GM10266 (cell line): ENCODE results near the gene GON4L.
"Not testable (repeated sequence)": the region's sequence is repeated elsewhere in the genome, so short reads cannot be mapped to it uniquely, and the experiment has no call there.

Source experiments
- DNase-seq: peaks from one replicate; pipeline ENCODE4 v3.0.0; 2012; ENCODE audit errors: extremely low spot score
- TF ChIP-seq, protein P1 (sequence below): IDR thresholded peaks from 2 replicates; pipeline ENCODE4 v1.5.1; 2012; ENCODE audit warnings: mild to moderate bottlenecking, low read depth; ENCODE audit not compliant: control insufficient read depth, insufficient read depth; ENCODE audit errors: missing control alignments

The GON4L gene

DNA sequence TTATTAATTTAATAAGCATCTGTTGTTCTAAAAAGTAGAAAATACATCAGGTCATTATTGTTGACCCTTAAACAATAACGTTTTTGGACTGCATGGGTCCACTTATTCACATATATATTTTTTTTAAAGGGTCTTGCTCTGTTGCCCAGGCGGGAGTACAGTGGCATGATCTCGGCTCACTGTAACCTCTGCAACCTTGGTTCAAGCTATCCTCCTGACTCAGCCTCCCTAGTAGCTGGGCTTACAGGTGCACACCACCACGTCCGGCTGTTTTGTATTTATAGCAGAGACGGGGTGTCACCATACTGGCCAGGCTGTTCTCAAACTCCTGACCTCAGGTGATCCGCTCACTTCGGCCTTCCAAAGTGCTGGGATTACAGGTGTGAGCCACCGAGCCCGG is 115.1 kb downstream of the GON4L start:
- DNase-seq, result no peak
- TF ChIP-seq, protein P1, sequence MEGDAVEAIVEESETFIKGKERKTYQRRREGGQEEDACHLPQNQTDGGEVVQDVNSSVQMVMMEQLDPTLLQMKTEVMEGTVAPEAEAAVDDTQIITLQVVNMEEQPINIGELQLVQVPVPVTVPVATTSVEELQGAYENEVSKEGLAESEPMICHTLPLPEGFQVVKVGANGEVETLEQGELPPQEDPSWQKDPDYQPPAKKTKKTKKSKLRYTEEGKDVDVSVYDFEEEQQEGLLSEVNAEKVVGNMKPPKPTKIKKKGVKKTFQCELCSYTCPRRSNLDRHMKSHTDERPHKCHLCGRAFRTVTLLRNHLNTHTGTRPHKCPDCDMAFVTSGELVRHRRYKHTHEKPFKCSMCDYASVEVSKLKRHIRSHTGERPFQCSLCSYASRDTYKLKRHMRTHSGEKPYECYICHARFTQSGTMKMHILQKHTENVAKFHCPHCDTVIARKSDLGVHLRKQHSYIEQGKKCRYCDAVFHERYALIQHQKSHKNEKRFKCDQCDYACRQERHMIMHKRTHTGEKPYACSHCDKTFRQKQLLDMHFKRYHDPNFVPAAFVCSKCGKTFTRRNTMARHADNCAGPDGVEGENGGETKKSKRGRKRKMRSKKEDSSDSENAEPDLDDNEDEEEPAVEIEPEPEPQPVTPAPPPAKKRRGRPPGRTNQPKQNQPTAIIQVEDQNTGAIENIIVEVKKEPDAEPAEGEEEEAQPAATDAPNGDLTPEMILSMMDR, result no peak

DNA sequence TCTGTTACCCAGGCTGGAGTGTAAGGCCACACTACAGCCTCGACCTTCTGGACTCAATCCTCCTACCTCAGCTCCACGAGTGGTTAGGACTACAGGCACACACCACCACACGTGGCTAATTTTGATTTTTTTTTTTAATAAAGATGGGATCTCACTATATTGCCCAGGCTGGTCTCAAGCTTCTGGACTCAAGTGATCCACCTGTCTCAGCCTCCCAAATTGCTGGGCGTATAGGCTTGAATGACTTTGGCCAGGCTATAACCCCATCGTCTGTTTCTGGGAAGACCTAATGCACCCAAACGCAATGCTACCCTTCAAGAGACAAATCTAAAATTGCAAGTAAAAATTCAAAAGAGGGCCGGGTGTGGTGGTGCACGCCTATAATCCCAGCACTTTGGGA is 116.0 kb downstream of the GON4L start:
- TF ChIP-seq, protein P1, result no peak
- DNase-seq, result no peak

DNA sequence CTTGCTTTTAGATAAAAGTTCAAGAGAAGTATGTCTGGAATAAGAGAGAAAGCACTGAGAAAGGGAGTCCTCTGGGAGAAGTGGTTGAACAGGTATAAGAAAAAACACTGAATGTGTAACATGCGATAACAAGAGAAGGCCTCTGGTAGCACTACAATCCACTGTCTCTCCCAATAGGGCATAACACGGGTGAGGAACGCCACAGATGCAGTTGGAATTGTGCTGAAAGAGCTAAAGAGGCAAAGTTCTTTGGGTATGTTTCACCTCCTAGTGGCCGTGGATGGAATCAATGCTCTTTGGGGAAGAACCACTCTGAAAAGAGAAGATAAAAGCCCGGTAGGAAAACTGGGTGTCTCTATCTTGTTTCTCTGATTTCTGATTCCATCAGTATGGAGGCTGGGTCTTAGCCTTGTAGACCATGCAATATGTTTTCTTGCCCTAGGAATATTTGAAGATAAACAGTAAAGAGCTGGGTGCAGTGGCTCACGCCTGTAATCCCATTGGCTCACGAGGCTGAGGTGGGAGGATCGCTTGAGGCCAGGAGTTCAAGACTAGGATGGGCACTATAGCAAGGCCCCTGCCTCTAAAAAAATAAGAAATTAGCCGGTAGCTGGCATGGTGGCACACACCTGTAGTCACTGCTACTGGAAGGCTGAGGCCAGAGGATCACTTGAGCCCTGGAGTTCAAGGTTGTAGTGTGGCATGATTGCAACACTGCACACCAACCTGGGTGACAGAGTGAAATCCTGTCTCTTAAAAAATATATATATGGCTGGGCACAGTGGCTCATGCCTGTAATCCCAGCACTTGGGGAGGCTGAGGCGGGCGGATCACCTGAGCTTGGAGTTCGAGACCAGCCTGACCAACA is 127.7 kb downstream of the GON4L start:
- DNase-seq, result no peak
- TF ChIP-seq, protein P1, result peak; percentile 48

DNA sequence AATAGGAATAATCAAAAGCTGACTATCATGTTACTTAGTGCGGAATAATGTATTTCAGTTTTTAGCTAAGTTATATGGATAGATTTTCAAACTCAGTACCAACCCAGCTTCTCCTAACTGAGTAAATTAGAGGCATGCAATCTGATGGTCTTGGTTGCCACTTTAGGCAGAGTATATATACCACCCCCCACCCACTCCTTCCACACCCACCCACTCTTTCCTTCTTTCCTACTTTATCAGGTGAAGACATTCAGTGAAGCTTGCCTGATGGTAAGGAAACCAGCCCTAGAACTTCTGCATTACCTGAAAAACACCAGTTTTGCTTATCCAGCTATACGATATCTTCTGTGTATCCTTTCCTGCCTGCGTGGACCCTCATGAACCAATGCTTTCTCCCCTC is 131.9 kb downstream of the GON4L start:
- DNase-seq, result no peak
- TF ChIP-seq, protein P1, result no peak

DNA sequence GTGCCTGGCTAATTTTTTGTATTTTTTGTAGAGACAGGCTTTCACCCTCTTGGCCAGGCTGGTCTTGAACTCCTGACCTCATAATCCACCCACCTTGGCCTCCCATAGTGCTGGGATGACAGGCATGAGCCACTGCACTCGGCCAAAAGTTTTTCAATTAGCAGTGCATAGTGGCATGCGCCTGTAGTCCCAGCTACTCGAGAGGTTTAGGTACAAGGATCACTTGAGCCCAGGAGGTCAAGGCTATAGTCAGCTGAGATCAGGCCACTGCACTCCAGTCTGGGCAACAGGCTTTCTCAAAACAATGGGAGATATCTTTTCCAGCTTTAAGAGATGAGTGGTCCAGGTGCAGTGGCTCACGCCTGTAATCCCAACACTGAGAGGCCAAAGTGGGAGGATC is 137.3 kb downstream of the GON4L start:
- DNase-seq, result no peak
- TF ChIP-seq, protein P1, result no peak

DNA sequence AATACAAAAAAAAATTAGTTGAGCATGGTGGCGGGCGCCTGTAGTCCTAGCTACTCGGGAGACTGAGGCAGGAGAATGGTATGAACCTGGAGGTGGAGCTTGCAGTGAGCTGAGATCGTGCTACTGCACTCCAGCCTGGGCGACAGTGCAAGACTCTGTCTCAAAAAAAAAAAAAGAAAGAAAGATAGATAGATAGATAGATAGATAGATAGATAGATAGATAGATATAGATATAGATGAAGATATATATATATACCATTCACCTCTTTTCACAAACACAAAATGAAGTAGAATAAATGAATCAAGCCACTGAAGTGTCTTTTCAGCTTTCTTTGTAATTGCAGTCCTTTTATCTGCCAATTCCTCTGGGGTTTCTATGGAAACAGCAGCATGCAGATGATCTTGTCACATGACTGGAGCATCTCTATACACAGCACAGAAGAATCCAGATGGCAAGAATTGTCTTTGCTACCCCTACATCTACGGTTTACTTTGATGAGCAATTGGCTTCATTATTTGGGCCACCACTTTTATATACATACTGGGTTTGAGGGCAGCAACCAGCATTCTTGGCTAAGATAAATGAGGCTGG is 138.4 kb downstream of the GON4L start:
- DNase-seq, result not testable (repeated sequence)

DNA sequence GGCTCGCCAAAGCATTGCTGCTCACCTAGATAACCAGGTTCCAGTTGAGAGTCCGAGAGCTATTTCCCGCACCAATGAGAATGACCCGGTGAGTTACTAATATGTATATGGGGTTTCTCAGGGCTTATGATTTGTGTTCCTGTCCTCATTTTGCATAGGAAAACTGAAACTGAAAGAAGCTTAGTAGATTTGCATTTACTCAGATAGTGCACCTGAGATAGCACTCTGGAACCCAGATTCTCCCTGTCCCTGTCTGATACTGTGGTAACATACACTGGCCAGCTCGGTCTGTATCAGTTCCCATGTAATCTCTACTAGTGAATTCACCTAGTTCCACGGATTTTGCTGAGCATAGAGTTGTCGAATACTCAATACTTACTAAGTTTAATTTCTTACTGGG is 140.0 kb downstream of the GON4L start:
- peak; percentile 40 for DNase-seq
- TF ChIP-seq, protein P1, result no peak
